ENCODE measurements around the gene MTG1. TPM values are rescaled to one million over a fixed set of nuclear protein-coding genes. Genes with fewer than 3 reads are reported as not detected.

MTG1 gene
- total and polyA plus RNA-seq, 2 experiments from 2014 or later, result 45.7 to 68.6 TPM

- Histone ChIP-seq H3F3A (replicated peaks; ENCODE audit: low read depth) (no peaks in the 10 kb centered on the region), H3K27me3 (ENCODE audit: insufficient read depth) (no peaks in the 10 kb centered on the region), H2AFZ (no peak overlapping the region), H4K20me1 (replicated peaks; ENCODE audit: insufficient read depth) (no peaks in the 10 kb centered on the region), H3K79me2 (replicated peaks; ENCODE audit: insufficient read depth) (no peaks in the 10 kb centered on the region), H3K27ac (ENCODE audit: low read depth) (no peak overlapping the region), H3K4me2 (no peak overlapping the region), H3K36me3 (ENCODE audit: insufficient read depth) (no peaks in the 10 kb centered on the region), H3K4me3 (no peak overlapping the region), H3K9me2 (ENCODE audit: insufficient read depth) (0 out of 2 replicates have a peak, but pooled peaks cover 4% of the 10 kb centered on the region), H3K4me1 (ENCODE audit: insufficient read depth) (no peaks in the 10 kb centered on the region)
- peaks cover 79% of the 10 kb centered on the region for H3K9me3 Mint-ChIP-seq
- no peak overlapping the region for H3K27ac Mint-ChIP-seq
- H3K4me1 Mint-ChIP-seq, result no peaks in the 10 kb centered on the region
- TF ChIP-seq NANOG (IDR thresholded peaks at IDR 0.05; ENCODE audit: borderline replicate concordance), result no peak
- TF ChIP-seq ZNF331 (CRISPR knock-in tag; IDR thresholded peaks at IDR 0.05; ENCODE audit: low read depth), result no peak
- no peak for TF ChIP-seq ZNF114 (CRISPR knock-in tag; IDR thresholded peaks at IDR 0.05)
- TF ChIP-seq EZH2phosphoT487 (IDR thresholded peaks at IDR 0.05; ENCODE audit: unreplicated experiment), result no peak
- no peak for TF ChIP-seq JUNB (IDR thresholded peaks at IDR 0.05; ENCODE audit: unreplicated experiment)
- TF ChIP-seq STAT1 (IDR thresholded peaks at IDR 0.05; ENCODE audit: unreplicated experiment), result no peak
- TF ChIP-seq, protein P1, sequence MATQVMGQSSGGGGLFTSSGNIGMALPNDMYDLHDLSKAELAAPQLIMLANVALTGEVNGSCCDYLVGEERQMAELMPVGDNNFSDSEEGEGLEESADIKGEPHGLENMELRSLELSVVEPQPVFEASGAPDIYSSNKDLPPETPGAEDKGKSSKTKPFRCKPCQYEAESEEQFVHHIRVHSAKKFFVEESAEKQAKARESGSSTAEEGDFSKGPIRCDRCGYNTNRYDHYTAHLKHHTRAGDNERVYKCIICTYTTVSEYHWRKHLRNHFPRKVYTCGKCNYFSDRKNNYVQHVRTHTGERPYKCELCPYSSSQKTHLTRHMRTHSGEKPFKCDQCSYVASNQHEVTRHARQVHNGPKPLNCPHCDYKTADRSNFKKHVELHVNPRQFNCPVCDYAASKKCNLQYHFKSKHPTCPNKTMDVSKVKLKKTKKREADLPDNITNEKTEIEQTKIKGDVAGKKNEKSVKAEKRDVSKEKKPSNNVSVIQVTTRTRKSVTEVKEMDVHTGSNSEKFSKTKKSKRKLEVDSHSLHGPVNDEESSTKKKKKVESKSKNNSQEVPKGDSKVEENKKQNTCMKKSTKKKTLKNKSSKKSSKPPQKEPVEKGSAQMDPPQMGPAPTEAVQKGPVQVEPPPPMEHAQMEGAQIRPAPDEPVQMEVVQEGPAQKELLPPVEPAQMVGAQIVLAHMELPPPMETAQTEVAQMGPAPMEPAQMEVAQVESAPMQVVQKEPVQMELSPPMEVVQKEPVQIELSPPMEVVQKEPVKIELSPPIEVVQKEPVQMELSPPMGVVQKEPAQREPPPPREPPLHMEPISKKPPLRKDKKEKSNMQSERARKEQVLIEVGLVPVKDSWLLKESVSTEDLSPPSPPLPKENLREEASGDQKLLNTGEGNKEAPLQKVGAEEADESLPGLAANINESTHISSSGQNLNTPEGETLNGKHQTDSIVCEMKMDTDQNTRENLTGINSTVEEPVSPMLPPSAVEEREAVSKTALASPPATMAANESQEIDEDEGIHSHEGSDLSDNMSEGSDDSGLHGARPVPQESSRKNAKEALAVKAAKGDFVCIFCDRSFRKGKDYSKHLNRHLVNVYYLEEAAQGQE (IDR thresholded peaks at IDR 0.05; ENCODE audit: unreplicated experiment), result no peak
- TF ChIP-seq, protein P2, sequence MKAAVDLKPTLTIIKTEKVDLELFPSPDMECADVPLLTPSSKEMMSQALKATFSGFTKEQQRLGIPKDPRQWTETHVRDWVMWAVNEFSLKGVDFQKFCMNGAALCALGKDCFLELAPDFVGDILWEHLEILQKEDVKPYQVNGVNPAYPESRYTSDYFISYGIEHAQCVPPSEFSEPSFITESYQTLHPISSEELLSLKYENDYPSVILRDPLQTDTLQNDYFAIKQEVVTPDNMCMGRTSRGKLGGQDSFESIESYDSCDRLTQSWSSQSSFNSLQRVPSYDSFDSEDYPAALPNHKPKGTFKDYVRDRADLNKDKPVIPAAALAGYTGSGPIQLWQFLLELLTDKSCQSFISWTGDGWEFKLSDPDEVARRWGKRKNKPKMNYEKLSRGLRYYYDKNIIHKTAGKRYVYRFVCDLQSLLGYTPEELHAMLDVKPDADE (IDR thresholded peaks at IDR 0.05), result no peak
- H3K36me3 Mint-ChIP-seq (ENCODE audit: low read depth), result peaks cover 17% of the 10 kb centered on the region; the same call in 2 of the 3 replicates
- ATAC-seq (no peak), DNase-seq (ENCODE audit: low spot score) (no peak)
- no peak overlapping the region for H3K4me3 Mint-ChIP-seq
- H3K27me3 Mint-ChIP-seq (ENCODE audit: insufficient read depth, low read depth, poor library complexity), result peaks cover 9% of the 10 kb centered on the region
These were observed 77.5 kb downstream of the MTG1 start for GRCh38 chr10:133471300-133472109.

Small RNA genes lying within 50 kb of the gene (microRNA-seq; reads per million reads assigned to microRNA genes)
- gene MIR3944, result 0.89 reads per million

Small RNA genes lying within 50 kb of the gene (small RNA-seq; reads per million reads assigned to genes)
- gene AL360181.4 (ENCODE audit: low replicate concordance) (not detected), gene BANF1P2 (ENCODE audit: low replicate concordance) (not detected), gene MIR3944 (ENCODE audit: low replicate concordance) (not detected)

Other genes with a start within 250 kb of the MTG1 start
- 8.2 and 16.0 TPM in 2 replicates for gene KNDC1, start 233.9 kb upstream of the MTG1 start, total RNA-seq (2014; rRNA removed; shearing (Covaris generic))
- gene KNDC1, start 233.9 kb upstream of the MTG1 start, polyA plus RNA-seq (2016; fragmentation: Nextera tagmentation; extraction: Ambion mirVana), result 1.8 and 1.9 TPM in 2 replicates
- gene UTF1, start 163.9 kb upstream of the MTG1 start, total RNA-seq (2014; rRNA removed; shearing (Covaris generic)), result 7.7 and 12.2 TPM in 2 replicates
- 51.4 and 55.7 TPM in 2 replicates for gene UTF1, start 163.9 kb upstream of the MTG1 start, polyA plus RNA-seq (2016; fragmentation: Nextera tagmentation; extraction: Ambion mirVana)
- gene VENTX, start 156.3 kb upstream of the MTG1 start, total RNA-seq (2014; rRNA removed; shearing (Covaris generic)), result 6.3 and 8.1 TPM in 2 replicates
- gene VENTX, start 156.3 kb upstream of the MTG1 start, polyA plus RNA-seq (2016; fragmentation: Nextera tagmentation; extraction: Ambion mirVana), result 4.8 and 5.1 TPM in 2 replicates
- 5.5 and 7.4 TPM in 2 replicates for gene ADAM8, start 117.3 kb upstream of the MTG1 start, total RNA-seq (2014; rRNA removed; shearing (Covaris generic))
- gene ADAM8, start 117.3 kb upstream of the MTG1 start, polyA plus RNA-seq (2016; fragmentation: Nextera tagmentation; extraction: Ambion mirVana), result 1.9 and 2.1 TPM in 2 replicates
- 51.5 and 67.7 TPM in 2 replicates for gene TUBGCP2, start 85.3 kb upstream of the MTG1 start, total RNA-seq (2014; rRNA removed; shearing (Covaris generic))
- gene TUBGCP2, start 85.3 kb upstream of the MTG1 start, polyA plus RNA-seq (2016; fragmentation: Nextera tagmentation; extraction: Ambion mirVana), result 56.6 and 59.6 TPM in 2 replicates
- 41.0 and 41.3 TPM in 2 replicates for gene ZNF511, start 85.2 kb upstream of the MTG1 start, total RNA-seq (2014; rRNA removed; shearing (Covaris generic))
- gene ZNF511, start 85.2 kb upstream of the MTG1 start, polyA plus RNA-seq (2016; fragmentation: Nextera tagmentation; extraction: Ambion mirVana), result 104 and 114 TPM in 2 replicates
- gene CALY, start 57.3 kb upstream of the MTG1 start, total RNA-seq (2014; rRNA removed; shearing (Covaris generic)), result 0.31 and 1.0 TPM in 2 replicates
- gene CALY, start 57.3 kb upstream of the MTG1 start, polyA plus RNA-seq (2016; fragmentation: Nextera tagmentation; extraction: Ambion mirVana), result 8.0 and 9.0 TPM in 2 replicates
- not detected in 2 replicates for gene PRAP1, start 46.8 kb upstream of the MTG1 start, total RNA-seq (2014; rRNA removed; shearing (Covaris generic))
- gene PRAP1, start 46.8 kb upstream of the MTG1 start, polyA plus RNA-seq (2016; fragmentation: Nextera tagmentation; extraction: Ambion mirVana), result 0.68 and 1.5 TPM in 2 replicates
- gene FUOM, start 36.1 kb upstream of the MTG1 start, total RNA-seq (2014; rRNA removed; shearing (Covaris generic)), result 33.9 and 43.9 TPM in 2 replicates
- 30.8 and 33.0 TPM in 2 replicates for gene FUOM, start 36.1 kb upstream of the MTG1 start, polyA plus RNA-seq (2016; fragmentation: Nextera tagmentation; extraction: Ambion mirVana)
- 87.8 and 92.1 TPM in 2 replicates for gene ECHS1, start 20.8 kb upstream of the MTG1 start, total RNA-seq (2014; rRNA removed; shearing (Covaris generic))
- 120 and 127 TPM in 2 replicates for gene ECHS1, start 20.8 kb upstream of the MTG1 start, polyA plus RNA-seq (2016; fragmentation: Nextera tagmentation; extraction: Ambion mirVana)
- 8.7 and 8.8 TPM in 2 replicates for gene PAOX, start 14.9 kb upstream of the MTG1 start, total RNA-seq (2014; rRNA removed; shearing (Covaris generic))
- 4.1 and 6.1 TPM in 2 replicates for gene PAOX, start 14.9 kb upstream of the MTG1 start, polyA plus RNA-seq (2016; fragmentation: Nextera tagmentation; extraction: Ambion mirVana)
- gene SPRN, start 30.5 kb downstream of the MTG1 start, total RNA-seq (2014; rRNA removed; shearing (Covaris generic)), result 0.31 TPM in 1 of 2 replicates, not detected in the other
- gene SPRN, start 30.5 kb downstream of the MTG1 start, polyA plus RNA-seq (2016; fragmentation: Nextera tagmentation; extraction: Ambion mirVana), result 0.31 and 0.59 TPM in 2 replicates
- 0.19 and 0.59 TPM in 2 replicates for gene SCART1, start 59.8 kb downstream of the MTG1 start, total RNA-seq (2014; rRNA removed; shearing (Covaris generic))
- not detected in 2 replicates for gene SCART1, start 59.8 kb downstream of the MTG1 start, polyA plus RNA-seq (2016; fragmentation: Nextera tagmentation; extraction: Ambion mirVana)
- gene CYP2E1, start 133.2 kb downstream of the MTG1 start, total RNA-seq (2014; rRNA removed; shearing (Covaris generic)), result 0.74 and 2.2 TPM in 2 replicates
- 0.97 and 1.4 TPM in 2 replicates for gene CYP2E1, start 133.2 kb downstream of the MTG1 start, polyA plus RNA-seq (2016; fragmentation: Nextera tagmentation; extraction: Ambion mirVana)
- not detected in 2 replicates for gene SYCE1, start 171.4 kb downstream of the MTG1 start, total RNA-seq (2014; rRNA removed; shearing (Covaris generic))
- gene SYCE1, start 171.4 kb downstream of the MTG1 start, polyA plus RNA-seq (2016; fragmentation: Nextera tagmentation; extraction: Ambion mirVana), result 0.38 and 0.53 TPM in 2 replicates
- gene FRG2B, start 232.6 kb downstream of the MTG1 start, total RNA-seq (2014; rRNA removed; shearing (Covaris generic)), result not detected in 2 replicates
- gene FRG2B, start 232.6 kb downstream of the MTG1 start, polyA plus RNA-seq (2016; fragmentation: Nextera tagmentation; extraction: Ambion mirVana), result not detected in 2 replicates